ENCODE data around the gene SMIM13.

SMIM13 gene

GRCh38 chr6:11093626-11094410 lies at the start of gene SMIM13:
SMIM13 (plus strand) TSS chr6:11093834; CDS start chr6:11094314, 480 bp downstream.
- H3K9me3 ChIP-seq (ENCODE audit: control insufficient read depth in 1 of 2, low read length in 2 of 2), result no peaks in the 10 kb centered on the region
- H3K27ac ChIP-seq (ENCODE audit: low read length), result peak within 1 kb of the TSS; percentile 77
- H3K4me3 ChIP-seq (ENCODE audit: low read depth in 1 of 2, low read length in 2 of 2), result peak within 1 kb of the TSS; percentile 79 to 88
- peaks cover 0 to 4% of the 10 kb centered on the region in 2 donors for H3K36me3 ChIP-seq (ENCODE audit: control insufficient read depth in 1 of 2, insufficient read depth in 2 of 2, low read length in 2 of 2)
- peaks cover 4 to 6% of the 10 kb centered on the region in 2 donors for H3K4me1 ChIP-seq (ENCODE audit: control insufficient read depth in 1 of 2, insufficient read depth in 2 of 2, low read length in 2 of 2)
- H3K27me3 ChIP-seq (ENCODE audit: low read depth, low read length), result no peaks in the 10 kb centered on the region

DNA sequence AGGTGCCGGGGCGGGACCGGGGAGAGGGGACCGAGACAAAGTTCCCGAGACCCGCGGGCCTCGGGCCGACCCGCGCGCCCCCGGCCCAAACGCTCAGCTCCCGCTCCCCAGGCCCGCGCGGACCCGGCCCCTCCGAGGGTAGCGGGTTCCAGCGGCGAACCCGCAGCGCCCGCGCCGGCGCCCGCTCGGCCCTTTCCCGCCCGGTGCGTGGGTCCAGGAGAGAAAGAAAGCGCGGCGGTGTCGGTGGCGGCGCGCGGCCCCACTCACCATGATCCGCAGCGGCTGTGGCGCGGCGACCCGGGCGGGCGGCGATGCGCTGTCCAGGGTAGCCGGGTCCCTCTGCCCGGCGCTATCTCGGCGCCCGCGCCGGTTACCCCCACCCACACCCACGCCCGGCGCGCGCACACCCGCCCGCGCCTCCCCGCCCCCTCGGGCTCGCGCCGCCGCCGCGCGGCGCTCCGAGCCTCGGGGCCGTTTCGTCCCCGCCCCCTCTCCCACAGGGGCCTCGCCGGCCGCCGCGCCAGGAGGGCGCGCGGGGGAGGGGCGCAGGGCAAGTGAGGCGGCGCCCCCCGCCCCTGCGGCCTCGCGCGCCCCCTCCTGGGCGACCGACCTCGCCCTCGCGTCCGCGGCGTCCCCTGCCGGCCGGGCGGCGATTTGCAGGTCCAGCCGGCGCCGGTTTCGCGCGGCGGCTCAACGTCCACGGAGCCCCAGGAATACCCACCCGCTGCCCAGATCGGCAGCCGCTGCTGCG lies 49.5 kb upstream of the SMIM13 start, which contains the start of gene ELOVL2:
ELOVL2 (minus strand) TSS at position 345 of the 751 bp plus-strand sequence; CDS start at position 270, 75 bp downstream.
- no peak within 1 kb of the TSS for H3K27ac ChIP-seq (ENCODE audit: low read length)
- no peaks in the 10 kb centered on the region for H3K36me3 ChIP-seq (ENCODE audit: control insufficient read depth in 1 of 2, insufficient read depth in 2 of 2, low read length in 2 of 2)
- peaks cover 27% of the 10 kb centered on the region for H3K27me3 ChIP-seq (ENCODE audit: low read depth, low read length)
- H3K9me3 ChIP-seq (ENCODE audit: control insufficient read depth in 1 of 2, low read length in 2 of 2), result no peaks in the 10 kb centered on the region
- H3K4me1 ChIP-seq (ENCODE audit: control insufficient read depth in 1 of 2, insufficient read depth in 2 of 2, low read length in 2 of 2), result peaks cover 0 to 11% of the 10 kb centered on the region in 2 donors
- H3K4me3 ChIP-seq (ENCODE audit: low read depth in 1 of 2, low read length in 2 of 2), result peak within 1 kb of the TSS in 1 of 2 donors; percentile 70

GRCh38 chr6:11044712-11045167 lies 48.9 kb upstream of the SMIM13 start:
- Histone ChIP-seq H3K27ac (ENCODE audit: low read length) (no peak overlapping the region), H3K27me3 (ENCODE audit: low read depth, low read length) (peaks cover 27% of the 10 kb centered on the region), H3K9me3 (ENCODE audit: control insufficient read depth in 1 of 2, low read length in 2 of 2) (no peaks in the 10 kb centered on the region), H3K4me1 (ENCODE audit: control insufficient read depth in 1 of 2, insufficient read depth in 2 of 2, low read length in 2 of 2) (peaks cover 0 to 11% of the 10 kb centered on the region in 2 donors), H3K4me3 (ENCODE audit: low read depth in 1 of 2, low read length in 2 of 2) (peak overlapping the region in 1 of 2 donors; percentile 40), H3K36me3 (ENCODE audit: control insufficient read depth in 1 of 2, insufficient read depth in 2 of 2, low read length in 2 of 2) (no peaks in the 10 kb centered on the region)

GRCh38 chr6:11050731-11051130 lies 42.9 kb upstream of the SMIM13 start:
- H3K27me3 ChIP-seq (ENCODE audit: low read depth, low read length), result peaks cover 8% of the 10 kb centered on the region
- no peaks in the 10 kb centered on the region for H3K36me3 ChIP-seq (ENCODE audit: control insufficient read depth in 1 of 2, insufficient read depth in 2 of 2, low read length in 2 of 2)
- H3K9me3 ChIP-seq (ENCODE audit: control insufficient read depth in 1 of 2, low read length in 2 of 2), result no peaks in the 10 kb centered on the region
- no peak overlapping the region for H3K27ac ChIP-seq (ENCODE audit: low read length)
- H3K4me3 ChIP-seq (ENCODE audit: low read depth in 1 of 2, low read length in 2 of 2), result no peak overlapping the region
- no peaks in the 10 kb centered on the region for H3K4me1 ChIP-seq (ENCODE audit: control insufficient read depth in 1 of 2, insufficient read depth in 2 of 2, low read length in 2 of 2)

DNA sequence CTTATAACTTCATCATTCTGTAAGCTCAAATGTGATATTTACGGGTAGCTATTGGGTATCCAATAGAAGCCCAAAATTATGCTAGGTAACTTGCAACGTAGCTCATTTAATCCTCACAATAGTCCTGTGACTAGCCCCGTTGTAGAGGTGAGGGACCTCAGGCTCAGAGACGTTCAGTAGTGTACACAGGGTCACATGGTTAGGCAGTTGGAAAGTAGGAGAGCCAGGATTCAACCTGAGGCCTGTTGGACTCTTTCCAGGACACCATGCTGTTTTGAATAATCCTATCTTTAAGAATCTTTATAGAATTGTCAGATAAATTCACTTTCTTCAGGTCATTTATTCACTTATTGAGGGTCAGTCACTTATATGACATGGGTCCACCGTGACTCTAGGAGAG lies 40.3 kb upstream of the SMIM13 start:
- Histone ChIP-seq H3K4me1 (ENCODE audit: control insufficient read depth in 1 of 2, insufficient read depth in 2 of 2, low read length in 2 of 2) (no peaks in the 10 kb centered on the region), H3K4me3 (ENCODE audit: low read depth in 1 of 2, low read length in 2 of 2) (no peak overlapping the region), H3K27me3 (ENCODE audit: low read depth, low read length) (peaks cover 4% of the 10 kb centered on the region), H3K9me3 (ENCODE audit: control insufficient read depth in 1 of 2, low read length in 2 of 2) (no peaks in the 10 kb centered on the region), H3K27ac (ENCODE audit: low read length) (no peak overlapping the region), H3K36me3 (ENCODE audit: control insufficient read depth in 1 of 2, insufficient read depth in 2 of 2, low read length in 2 of 2) (no peaks in the 10 kb centered on the region)

DNA sequence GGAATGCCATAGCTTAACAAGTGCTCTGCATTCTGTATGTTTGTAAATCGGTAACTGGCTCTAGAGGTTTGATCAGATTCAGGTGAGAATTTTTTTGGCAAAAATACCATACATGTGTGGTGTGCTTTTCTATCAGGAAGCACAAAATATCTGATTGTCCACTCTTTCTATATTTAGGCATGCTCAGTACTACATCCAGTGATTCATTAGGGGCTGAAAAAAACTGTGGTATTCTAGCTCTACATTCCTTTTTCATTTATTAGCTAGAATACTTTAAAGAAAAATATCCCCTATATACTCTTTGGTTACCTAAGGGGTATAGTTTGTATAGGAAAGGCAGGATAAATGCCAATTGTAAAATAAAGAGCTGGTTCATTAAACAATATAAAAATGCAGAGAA lies 38.9 kb upstream of the SMIM13 start:
- H3K27ac ChIP-seq (ENCODE audit: low read length), result no peak overlapping the region
- H3K27me3 ChIP-seq (ENCODE audit: low read depth, low read length), result no peaks in the 10 kb centered on the region
- no peaks in the 10 kb centered on the region for H3K36me3 ChIP-seq (ENCODE audit: control insufficient read depth in 1 of 2, insufficient read depth in 2 of 2, low read length in 2 of 2)
- no peak overlapping the region for H3K4me3 ChIP-seq (ENCODE audit: low read depth in 1 of 2, low read length in 2 of 2)
- no peaks in the 10 kb centered on the region for H3K4me1 ChIP-seq (ENCODE audit: control insufficient read depth in 1 of 2, insufficient read depth in 2 of 2, low read length in 2 of 2)
- no peaks in the 10 kb centered on the region for H3K9me3 ChIP-seq (ENCODE audit: control insufficient read depth in 1 of 2, low read length in 2 of 2)

DNA sequence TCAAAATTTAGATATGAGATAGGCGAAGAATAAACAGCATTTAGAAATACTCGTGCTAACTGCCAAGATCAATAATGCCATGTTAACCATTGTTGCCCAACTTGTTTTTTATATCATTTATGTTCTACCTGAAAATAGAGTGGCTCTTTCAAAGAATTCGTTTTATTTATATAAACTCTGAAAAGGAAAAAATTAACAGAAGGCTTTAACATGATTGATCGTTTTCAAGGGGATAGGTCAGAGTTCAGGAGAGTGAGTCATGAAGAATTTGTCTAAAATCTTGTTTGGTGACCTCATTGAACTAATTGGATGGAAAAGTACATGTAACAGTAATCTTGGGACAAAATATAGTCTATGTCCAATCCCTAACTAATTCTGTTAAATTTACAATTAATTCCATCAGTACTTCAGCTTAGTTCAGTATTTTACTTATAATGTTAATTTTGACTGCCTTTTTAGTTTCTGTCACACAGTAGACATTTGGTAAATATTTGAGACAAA lies 38.5 kb upstream of the SMIM13 start:
- Histone ChIP-seq H3K27me3 (ENCODE audit: low read depth, low read length) (no peaks in the 10 kb centered on the region), H3K36me3 (ENCODE audit: control insufficient read depth in 1 of 2, insufficient read depth in 2 of 2, low read length in 2 of 2) (no peaks in the 10 kb centered on the region), H3K9me3 (ENCODE audit: control insufficient read depth in 1 of 2, low read length in 2 of 2) (no peaks in the 10 kb centered on the region), H3K4me1 (ENCODE audit: control insufficient read depth in 1 of 2, insufficient read depth in 2 of 2, low read length in 2 of 2) (no peaks in the 10 kb centered on the region), H3K27ac (ENCODE audit: low read length) (no peak overlapping the region), H3K4me3 (ENCODE audit: low read depth in 1 of 2, low read length in 2 of 2) (no peak overlapping the region)

GRCh38 chr6:11056871-11057270 lies 36.8 kb upstream of the SMIM13 start:
- Histone ChIP-seq H3K27me3 (ENCODE audit: low read depth, low read length) (no peaks in the 10 kb centered on the region), H3K27ac (ENCODE audit: low read length) (no peak overlapping the region), H3K9me3 (ENCODE audit: control insufficient read depth in 1 of 2, low read length in 2 of 2) (no peaks in the 10 kb centered on the region), H3K4me1 (ENCODE audit: control insufficient read depth in 1 of 2, insufficient read depth in 2 of 2, low read length in 2 of 2) (no peaks in the 10 kb centered on the region), H3K36me3 (ENCODE audit: control insufficient read depth in 1 of 2, insufficient read depth in 2 of 2, low read length in 2 of 2) (no peaks in the 10 kb centered on the region), H3K4me3 (ENCODE audit: low read depth in 1 of 2, low read length in 2 of 2) (no peak overlapping the region)

DNA sequence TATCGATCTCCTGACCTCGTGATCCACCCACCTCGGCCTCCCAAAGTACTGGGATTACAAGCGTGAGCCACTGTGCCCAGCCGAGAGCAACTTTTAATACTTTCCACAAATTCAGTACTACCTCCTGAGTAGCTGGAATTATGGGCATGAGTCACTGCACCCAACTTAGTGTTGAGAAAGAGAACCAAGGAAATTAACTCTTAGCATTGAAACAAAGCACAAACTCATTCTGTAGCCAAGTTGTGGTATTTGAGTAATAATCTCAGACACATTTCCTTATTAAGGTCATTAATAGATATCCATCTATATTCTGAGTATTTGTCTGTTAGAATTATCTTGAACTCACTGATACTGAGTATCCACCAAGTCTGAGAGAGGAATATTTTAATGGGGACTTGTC lies 35.2 kb upstream of the SMIM13 start:
- no peaks in the 10 kb centered on the region for H3K9me3 ChIP-seq (ENCODE audit: control insufficient read depth in 1 of 2, low read length in 2 of 2)
- H3K36me3 ChIP-seq (ENCODE audit: control insufficient read depth in 1 of 2, insufficient read depth in 2 of 2, low read length in 2 of 2), result no peaks in the 10 kb centered on the region
- no peaks in the 10 kb centered on the region for H3K4me1 ChIP-seq (ENCODE audit: control insufficient read depth in 1 of 2, insufficient read depth in 2 of 2, low read length in 2 of 2)
- no peak overlapping the region for H3K4me3 ChIP-seq (ENCODE audit: low read depth in 1 of 2, low read length in 2 of 2)
- H3K27me3 ChIP-seq (ENCODE audit: low read depth, low read length), result no peaks in the 10 kb centered on the region
- no peak overlapping the region for H3K27ac ChIP-seq (ENCODE audit: low read length)

DNA sequence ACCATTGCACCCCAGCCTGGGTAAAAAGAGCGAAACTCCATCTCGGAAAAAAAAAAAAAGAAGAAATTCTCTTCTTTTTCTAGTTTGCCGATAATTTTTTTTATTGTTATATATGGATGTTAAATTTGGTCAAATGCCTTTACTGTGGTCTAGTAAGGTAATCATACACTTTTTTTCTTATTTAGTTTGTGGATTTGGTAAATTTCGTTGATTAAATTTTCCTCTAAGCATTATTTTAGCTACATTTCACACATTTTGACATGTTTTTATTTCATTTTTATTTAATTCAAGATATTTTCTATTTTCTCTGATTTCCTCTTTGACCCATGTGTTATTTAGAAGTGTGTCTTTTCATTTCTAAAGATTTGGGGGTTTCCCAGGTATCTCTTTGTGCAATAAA lies 31.6 kb upstream of the SMIM13 start:
- Histone ChIP-seq H3K9me3 (ENCODE audit: control insufficient read depth in 1 of 2, low read length in 2 of 2) (no peaks in the 10 kb centered on the region), H3K27ac (ENCODE audit: low read length) (no peak overlapping the region), H3K27me3 (ENCODE audit: low read depth, low read length) (no peaks in the 10 kb centered on the region), H3K4me1 (ENCODE audit: control insufficient read depth in 1 of 2, insufficient read depth in 2 of 2, low read length in 2 of 2) (no peaks in the 10 kb centered on the region), H3K36me3 (ENCODE audit: control insufficient read depth in 1 of 2, insufficient read depth in 2 of 2, low read length in 2 of 2) (no peaks in the 10 kb centered on the region), H3K4me3 (ENCODE audit: low read depth in 1 of 2, low read length in 2 of 2) (no peak overlapping the region)

- H3K36me3 ChIP-seq (ENCODE audit: control insufficient read depth in 1 of 2, insufficient read depth in 2 of 2, low read length in 2 of 2), result no peaks in the 10 kb centered on the region
- H3K27me3 ChIP-seq (ENCODE audit: low read depth, low read length), result no peaks in the 10 kb centered on the region
- H3K4me1 ChIP-seq (ENCODE audit: control insufficient read depth in 1 of 2, insufficient read depth in 2 of 2, low read length in 2 of 2), result no peaks in the 10 kb centered on the region
- no peaks in the 10 kb centered on the region for H3K9me3 ChIP-seq (ENCODE audit: control insufficient read depth in 1 of 2, low read length in 2 of 2)
- no peak overlapping the region for H3K27ac ChIP-seq (ENCODE audit: low read length)
- H3K4me3 ChIP-seq (ENCODE audit: low read depth in 1 of 2, low read length in 2 of 2), result no peak overlapping the region
Measured at GRCh38 chr6:11062715-11063114, 30.9 kb upstream of the SMIM13 start.
